PC-3 (cell line): ENCODE results near the gene REEP1.

Experiments
- CTCF ChIP-seq: fragments of 300-600 bp; sonication (generic); conservative IDR thresholded peaks from 2 replicates; pipeline ENCODE4 v1.5.1; 2017; ENCODE audit warnings: antibody characterized with exemption, low read depth, mild to moderate bottlenecking, low read length
- EZH2 ChIP-seq: fragments of 300-600 bp; sonication (generic); IDR thresholded peaks from one replicate; pipeline ENCODE4 v1.6.1; 2017; ENCODE audit warnings: antibody characterized with exemption, mild to moderate bottlenecking, low read length; ENCODE audit not compliant: unreplicated experiment
- EZH2phosphoT487 ChIP-seq: fragments of 300-600 bp; sonication (generic); IDR thresholded peaks from 2 replicates; pipeline ENCODE4 v1.6.1; 2018; ENCODE audit warnings: mild to moderate bottlenecking, antibody characterized with exemption, low read length, borderline replicate concordance

DNA sequence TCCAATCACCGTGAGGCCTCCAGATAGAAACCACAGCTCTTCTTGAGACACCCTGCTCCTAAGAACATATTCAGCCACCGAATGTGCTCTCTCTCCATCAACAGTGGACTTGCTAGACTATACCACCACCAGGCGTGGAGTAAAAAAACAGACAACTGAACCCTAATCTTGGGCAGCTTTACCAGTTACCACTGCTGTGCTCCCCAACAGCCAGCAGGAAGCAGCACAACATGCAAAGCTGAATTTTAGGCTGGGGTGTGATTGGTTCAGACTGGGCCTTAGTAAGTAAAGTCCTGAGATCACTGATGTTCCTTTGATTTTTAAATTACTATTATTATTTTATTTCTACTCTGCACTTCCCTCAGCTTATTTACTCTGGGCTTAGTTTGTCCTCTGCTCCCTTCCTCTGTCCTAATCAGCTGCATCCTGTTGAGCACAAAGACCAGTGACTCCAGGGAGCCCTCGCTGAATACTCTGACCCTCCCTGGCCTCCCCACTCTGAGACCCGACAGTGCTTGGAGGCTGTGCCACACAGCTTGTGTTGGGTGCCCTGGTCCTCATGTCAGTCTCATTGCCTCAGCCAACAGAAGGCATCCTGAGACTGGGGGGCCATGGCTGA is 116.3 kb downstream of the REEP1 start:
- TF ChIP-seq CTCF: peak; percentile 82
- no peak for TF ChIP-seq EZH2
- no peak for TF ChIP-seq EZH2phosphoT487
